ENCODE data around the gene PCYOX1L.

The PCYOX1L gene

DNA sequence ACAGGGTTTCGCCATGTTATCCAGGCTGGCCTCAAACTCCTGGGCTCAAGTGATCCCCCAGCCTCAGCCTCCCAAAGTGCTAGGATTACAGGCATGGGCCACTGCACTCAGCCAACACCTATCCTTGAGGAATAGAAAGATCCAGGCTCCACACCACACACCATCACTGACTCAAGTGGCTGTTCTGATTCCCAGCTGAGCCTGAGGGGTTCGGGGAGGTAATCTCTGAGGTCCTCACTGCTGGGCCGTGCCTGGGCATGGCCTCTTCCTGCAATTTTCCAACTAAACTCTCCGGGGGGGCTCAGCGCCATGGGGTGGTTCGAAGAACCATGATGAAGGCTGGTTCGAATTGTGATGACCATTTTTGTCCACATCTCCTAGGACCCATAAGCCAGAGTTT, 52.2 kb downstream of the PCYOX1L start:
- no peak for DNase-seq

DNA sequence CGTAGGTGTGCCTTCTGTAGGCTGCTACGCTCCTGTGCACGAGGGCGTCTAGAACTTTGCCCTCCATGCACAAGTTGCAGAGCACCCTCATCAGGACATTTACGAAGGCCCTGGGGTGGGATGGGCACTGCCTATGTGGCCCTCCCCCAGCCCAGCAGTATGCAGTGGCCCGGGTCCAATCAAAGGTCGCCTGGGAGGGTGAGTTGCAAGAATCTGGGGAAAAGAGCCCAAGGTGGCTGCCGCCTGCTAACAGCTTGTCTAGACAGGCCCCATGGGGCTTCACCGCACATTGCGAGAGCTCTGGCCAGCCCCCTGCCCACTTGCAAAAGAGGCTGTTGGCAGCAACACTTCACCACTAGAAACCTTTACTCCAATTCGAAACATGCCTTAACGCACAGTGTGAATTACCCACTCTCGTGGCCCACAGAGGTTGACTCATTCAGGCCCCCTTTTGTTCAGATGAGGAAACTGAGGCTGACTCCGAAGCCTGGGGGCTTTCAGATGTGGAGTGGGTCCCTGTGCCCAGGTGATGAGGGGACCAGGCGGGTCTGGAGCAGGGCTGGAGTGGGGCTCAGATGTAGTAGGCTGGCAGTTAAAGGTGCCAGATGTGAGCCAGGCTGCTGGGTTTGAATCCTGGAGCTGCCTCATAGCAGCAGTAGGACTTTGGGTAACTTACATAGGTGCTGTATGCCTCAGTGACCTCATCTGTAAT, 53.0 kb downstream of the PCYOX1L start:
- DNase-seq: no peak

DNA sequence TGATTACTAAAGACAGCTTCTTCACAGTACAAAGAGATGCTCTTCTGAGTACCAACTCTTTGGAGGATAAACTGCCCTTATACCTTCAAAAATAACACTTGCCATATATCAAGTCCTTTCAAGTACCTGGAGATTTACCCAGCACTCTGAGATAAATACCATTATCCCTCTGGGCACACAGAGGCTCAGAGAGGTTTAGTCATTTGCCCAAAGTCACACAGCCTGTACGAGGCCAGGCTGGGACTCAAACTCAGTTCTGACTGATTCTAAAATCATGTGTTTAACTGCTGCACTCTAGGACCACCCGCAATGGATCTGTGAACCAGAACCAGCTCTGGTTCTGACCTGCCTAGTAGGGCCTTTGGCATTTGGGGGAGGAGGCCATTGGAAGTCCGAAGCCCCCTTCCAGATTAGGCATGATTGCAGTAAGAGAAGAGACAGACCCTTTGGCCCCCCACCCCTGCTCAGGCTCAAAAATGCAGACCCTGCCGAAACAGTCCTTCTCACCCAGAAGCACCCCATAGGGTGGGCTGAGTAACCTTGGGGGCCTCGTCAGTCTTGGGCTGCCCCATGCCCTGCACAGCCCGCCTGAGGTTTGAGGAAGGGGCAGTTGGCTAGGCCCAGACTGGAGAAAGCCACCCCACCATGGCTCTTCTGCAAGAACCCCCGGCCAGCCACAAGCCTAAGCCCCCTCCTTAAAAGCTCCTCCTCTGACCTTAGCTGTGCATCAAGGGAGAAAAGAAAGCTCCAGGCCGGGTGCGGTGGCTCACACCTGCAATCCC, 54.1 kb downstream of the PCYOX1L start:
- no peak for DNase-seq

DNA sequence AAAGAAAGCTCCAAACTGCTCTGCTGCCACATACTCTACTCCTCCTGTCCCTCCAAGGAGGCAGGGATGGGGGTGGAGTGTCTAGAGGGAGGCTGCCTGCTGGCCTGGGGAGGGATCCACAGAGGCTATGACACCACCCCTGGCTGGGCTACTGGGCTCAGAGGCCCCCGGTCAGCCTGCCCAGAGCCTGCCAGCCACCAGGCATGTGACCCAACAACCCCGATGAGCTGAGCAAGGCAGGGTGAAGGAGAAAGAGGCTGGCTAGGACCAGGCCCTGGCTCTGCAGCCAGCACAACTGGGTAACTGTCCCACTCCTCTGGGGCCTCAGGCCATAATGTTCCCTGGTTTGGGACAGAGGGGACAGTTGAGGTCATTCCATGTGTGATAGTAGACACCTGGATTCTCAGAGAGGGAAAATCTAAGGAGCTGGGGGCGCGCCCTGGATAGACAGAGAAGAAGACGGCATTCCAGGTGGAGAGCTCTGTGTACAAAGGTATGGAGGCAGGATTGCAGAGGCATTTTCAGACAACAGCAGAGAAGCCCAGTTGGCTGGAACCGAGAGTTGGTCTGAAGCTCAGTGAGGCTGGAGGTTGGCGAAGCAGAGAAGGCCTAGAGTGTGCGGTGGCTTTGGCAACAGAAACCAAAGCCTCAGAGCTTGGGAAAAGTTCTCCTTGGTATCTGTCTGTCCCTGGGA, 55.1 kb downstream of the PCYOX1L start:
- no peak for DNase-seq

DNA sequence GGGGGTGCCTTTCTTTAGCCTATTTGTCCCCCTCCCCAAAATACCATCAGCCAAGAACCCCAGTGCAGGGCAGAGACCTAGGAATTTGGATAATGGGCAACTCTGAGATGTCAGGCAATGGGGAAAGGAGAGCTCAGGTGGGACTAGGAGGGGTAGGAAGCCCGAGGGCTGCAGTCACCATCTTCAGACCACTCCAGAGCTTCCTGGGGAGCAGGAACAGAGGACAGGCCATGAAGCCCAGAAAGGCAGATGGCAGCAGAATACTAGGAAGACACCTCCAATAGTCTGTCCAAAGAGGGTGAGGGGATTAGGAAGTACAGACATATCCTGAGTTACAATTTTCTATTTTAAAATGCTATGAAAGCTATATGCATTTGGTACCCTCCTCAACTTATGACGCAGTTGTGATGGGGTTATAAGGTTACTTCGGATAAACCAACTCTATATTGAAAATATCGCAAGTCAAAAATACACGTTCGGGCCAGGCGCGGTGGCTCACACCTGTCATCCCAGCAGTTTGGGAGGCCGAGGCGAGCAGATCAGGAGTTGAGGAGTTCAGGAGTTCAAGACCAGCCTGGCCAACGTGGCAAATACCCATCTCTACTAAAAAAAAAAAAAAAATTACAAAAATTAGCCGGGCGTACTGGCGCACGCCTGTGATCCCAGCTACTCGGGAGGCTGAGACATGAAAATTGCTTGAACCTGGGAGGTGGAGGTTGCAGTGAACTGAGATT, 55.8 kb downstream of the PCYOX1L start:
- DNase-seq: no peak

DNA sequence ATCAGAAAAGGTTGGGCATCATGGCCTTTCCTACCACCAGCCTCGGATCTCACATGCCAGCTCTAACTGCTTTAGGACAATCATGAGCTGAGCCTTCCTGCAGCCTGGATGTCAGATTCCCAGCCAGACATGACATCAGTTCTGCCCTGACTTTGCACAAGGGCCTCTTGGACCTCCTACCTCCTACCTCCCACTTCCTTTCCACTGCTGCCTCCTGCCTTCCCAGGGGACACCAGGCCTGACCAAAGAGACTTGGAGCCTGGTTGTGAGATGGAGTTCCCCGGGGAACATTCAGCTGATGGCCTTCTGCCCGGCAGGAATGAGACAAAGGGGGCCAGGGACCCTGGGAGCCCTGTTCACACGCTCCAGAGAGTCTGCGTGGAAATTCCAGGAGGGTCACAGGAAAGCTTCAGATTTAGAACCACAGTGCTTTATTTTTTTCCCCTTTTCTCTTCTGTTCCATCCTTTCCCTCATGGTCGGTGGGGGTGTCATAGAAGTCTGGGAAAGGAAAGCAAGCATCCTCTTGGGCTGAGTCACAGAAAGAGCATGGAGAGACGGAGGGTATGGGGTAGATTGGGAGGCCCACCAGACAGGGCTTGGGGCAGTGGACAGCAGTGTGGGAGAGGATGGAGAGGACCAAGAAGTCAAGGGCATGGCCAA, 56.7 kb downstream of the PCYOX1L start:
- DNase-seq: no peak

DNA sequence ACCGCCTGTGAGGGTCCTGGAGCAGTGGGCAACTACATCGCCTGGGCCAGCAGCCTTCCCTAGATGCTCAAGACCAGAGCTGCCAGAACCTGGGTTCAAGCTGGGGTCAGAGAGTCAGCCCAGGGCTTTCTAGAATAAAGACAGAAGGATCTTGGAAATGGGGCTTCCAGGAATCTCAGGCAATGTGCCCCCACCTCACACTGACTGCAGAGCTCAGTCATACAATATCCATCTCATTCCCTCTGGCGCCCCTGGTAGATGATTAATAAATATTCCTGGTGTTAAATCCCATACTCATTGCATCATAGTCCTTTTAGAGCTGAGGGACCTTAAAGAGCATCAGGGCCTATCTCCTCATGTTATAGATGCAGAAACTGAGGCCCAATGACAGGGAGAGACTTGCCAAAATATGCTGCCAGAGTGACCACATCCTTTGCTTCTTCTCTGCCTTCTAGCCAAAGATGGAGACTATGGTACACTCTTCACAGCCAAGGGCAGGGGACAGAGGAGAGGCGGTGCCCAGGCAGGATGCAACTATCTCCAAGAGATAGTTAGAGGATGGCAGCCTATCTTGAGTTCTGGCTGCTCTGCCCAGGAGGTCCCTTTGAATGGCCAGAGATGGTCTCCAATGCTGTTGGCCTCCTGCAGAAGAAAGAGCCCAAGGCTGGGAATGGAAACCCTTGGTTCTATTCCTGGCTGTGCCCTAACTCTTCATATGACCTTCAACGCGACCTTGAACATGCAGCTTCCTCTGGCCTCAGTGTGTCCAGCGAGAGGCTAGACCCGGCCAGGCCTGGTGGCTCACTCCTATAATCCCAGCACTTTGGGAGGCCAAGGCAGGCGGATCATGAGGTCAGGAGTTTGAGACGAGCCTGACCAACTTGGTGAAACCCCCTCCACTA, 57.5 kb downstream of the PCYOX1L start:
- DNase-seq: no peak

DNA sequence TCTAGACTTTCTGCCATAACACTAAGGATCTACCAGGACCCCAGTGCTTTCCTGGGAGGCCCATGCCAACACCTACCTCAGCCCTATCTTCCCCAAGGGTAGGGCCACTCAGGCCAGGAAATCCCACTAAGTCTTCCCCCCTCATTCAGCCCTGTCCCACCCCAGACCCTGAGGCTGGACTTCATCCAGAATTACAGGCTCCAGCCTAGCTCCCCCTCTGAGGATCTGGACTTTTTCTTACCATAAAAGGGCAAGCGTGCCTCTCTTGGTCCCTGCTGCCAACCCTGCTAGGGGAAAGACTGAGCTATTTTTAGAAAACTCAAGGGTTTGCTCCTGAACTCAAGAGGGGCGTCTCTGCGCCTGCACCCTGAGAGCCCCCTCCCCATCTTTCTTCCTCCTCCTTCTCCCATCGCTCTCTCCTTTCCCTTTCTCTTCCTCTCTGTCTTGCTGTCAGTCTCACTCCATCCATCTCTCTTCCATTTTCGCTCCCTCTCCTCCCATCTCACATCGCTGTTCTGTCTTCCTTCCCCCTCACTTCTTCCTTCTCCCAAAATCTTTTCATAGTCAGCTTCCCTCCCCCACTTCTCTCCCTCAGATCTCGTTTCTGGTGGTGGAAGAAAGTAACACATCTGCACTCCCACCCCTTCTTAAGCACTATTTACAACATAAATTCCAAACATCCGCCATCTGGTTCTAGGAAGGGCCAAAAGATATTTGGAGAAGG, 59.3 kb downstream of the PCYOX1L start:
- DNase-seq: no peak

DNA sequence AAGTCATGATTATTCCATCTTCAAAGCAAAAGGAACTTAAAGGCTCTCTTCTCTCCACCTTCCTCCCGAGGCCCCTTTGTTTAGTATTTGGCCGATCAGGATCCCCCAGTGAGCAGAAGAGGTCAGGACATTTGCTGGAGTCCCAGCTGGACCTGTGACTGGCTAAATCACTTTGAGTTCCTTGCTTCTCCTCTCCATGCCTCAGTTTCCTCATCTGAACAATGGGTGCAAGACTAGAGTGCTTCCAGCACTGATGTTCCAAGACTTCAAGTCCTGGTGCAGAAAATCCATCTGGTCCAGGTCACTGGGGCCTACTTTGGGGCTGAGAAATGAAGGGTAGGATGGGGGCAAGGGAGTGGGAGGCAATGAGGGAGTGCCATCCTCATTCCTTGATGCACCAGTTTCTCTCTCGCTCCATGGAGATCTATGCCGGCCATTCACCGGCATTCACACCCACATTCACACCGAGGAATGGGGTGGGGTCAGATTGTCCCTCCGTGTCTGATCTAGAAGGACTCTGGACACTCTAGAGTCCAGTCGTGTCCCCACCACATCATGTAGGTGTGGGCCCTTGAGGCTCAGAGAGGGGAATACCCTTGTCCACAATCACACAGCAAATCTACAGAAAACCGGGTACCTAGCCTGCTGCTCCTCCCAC, 60.0 kb downstream of the PCYOX1L start:
- no peak for DNase-seq

DNA sequence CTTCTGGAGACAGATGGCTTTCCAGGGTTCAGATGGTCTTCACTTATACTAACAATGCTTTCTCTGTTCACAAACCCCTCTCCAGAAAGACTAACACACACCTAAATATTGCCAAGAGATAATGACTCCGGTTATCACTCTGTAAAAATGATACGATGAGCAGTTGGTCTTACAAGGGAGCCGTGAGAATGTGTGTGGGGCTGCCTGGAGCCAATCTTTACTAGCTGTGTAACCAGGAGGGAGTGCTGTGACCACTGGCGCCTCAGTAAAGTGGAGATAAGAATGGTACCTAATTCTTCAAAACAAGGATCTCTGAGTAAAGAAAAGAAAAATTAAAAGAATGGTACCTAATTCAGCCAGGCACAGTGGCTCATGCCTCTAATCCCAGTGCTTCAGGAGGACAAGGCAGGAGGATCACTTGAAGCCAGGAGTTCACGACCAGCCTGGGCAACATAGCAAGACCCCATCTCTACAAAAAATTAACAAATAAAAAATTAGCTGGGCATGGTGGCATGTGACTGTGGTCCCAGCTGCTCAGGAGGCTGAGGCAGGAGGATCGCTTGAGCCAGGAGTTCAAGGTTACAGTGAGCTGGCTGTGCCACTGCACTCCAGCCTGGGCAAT, 61.2 kb downstream of the PCYOX1L start:
- DNase-seq: no peak
